Type B pancreatic cell (in vitro differentiated cells): ENCODE results near the gene SCN4B. TPM values are rescaled to one million over a fixed set of nuclear protein-coding genes. Genes with fewer than 3 reads are reported as not detected.

Experiments used
- DNase-seq: peaks from one replicate; pipeline ENCODE4 v3.0.0; 2021; ENCODE audit warnings: mixed read lengths; ENCODE audit not compliant: unreplicated experiment; ENCODE audit errors: extremely low spot score
- H3K27ac Mint-ChIP-seq: 2 replicates; pipeline ENCODE4 v1.8.0; 2021; ENCODE audit warnings: mild to moderate bottlenecking, mixed read lengths
- H3K27me3 Mint-ChIP-seq: 2 replicates; pipeline ENCODE4 v1.8.0; 2021; ENCODE audit warnings: mixed read lengths
- H3K36me3 Mint-ChIP-seq: 2 replicates; pipeline ENCODE4 v1.8.0; 2021; ENCODE audit warnings: mixed read lengths
- H3K4me1 Mint-ChIP-seq: one replicate; pipeline ENCODE4 v1.8.0; 2021; ENCODE audit warnings: mixed read lengths; ENCODE audit not compliant: unreplicated experiment
- H3K4me3 Mint-ChIP-seq: 2 replicates; pipeline ENCODE4 v1.8.0; 2021; ENCODE audit warnings: mild to moderate bottlenecking, mixed read lengths
- H3K9me3 Mint-ChIP-seq: 2 replicates; pipeline ENCODE4 v1.8.0; 2021; ENCODE audit warnings: mixed read lengths
- total RNA-seq: library from RNA; stranded (reverse); gene quantifications from 2 replicates; pipeline ENCODE4 v1.2.1, GENCODE V29; 2021; ENCODE audit warnings: low replicate concordance
- TF ChIP-seq, protein P1 (sequence below): fragments of 200-600 bp; sonication (generic); conservative IDR thresholded peaks from 2 replicates; pipeline ENCODE4 v1.5.0; 2021; ENCODE audit warnings: antibody characterized with exemption, mild to moderate bottlenecking

SCN4B gene
- total RNA-seq, 1 donor from 2014 or later: 2.0 TPM

DNA sequence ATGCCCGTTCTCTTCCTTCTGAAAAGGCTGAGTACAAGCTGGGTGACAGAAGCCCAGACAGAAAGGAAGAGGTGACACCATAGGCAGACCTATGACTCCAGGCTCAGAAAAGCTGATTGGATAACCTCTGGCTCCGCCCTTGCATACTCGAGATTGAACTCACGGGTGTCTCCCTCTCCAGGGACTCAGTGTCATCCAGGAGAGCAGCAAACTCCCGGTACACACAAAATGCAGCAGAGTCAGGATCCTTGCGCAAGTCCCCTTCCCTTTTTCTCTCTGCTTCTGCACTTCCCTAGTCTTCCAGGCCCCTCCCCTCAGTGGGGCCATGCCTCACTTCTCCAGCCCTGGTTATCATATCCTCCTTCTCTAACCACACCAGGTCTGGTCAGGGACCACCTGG, 9.8 kb downstream of the SCN4B start:
- Mint-ChIP-seq H3K4me1 (peaks cover 5% of the 10 kb centered on the region), H3K27me3 (peaks cover 83% of the 10 kb centered on the region), H3K9me3 (no peaks in the 10 kb centered on the region), H3K27ac (no peak overlapping the region), H3K36me3 (no peaks in the 10 kb centered on the region), H3K4me3 (no peak overlapping the region)
- DNase-seq: no peak
- TF ChIP-seq, protein P1, sequence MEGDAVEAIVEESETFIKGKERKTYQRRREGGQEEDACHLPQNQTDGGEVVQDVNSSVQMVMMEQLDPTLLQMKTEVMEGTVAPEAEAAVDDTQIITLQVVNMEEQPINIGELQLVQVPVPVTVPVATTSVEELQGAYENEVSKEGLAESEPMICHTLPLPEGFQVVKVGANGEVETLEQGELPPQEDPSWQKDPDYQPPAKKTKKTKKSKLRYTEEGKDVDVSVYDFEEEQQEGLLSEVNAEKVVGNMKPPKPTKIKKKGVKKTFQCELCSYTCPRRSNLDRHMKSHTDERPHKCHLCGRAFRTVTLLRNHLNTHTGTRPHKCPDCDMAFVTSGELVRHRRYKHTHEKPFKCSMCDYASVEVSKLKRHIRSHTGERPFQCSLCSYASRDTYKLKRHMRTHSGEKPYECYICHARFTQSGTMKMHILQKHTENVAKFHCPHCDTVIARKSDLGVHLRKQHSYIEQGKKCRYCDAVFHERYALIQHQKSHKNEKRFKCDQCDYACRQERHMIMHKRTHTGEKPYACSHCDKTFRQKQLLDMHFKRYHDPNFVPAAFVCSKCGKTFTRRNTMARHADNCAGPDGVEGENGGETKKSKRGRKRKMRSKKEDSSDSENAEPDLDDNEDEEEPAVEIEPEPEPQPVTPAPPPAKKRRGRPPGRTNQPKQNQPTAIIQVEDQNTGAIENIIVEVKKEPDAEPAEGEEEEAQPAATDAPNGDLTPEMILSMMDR: no peak

DNA sequence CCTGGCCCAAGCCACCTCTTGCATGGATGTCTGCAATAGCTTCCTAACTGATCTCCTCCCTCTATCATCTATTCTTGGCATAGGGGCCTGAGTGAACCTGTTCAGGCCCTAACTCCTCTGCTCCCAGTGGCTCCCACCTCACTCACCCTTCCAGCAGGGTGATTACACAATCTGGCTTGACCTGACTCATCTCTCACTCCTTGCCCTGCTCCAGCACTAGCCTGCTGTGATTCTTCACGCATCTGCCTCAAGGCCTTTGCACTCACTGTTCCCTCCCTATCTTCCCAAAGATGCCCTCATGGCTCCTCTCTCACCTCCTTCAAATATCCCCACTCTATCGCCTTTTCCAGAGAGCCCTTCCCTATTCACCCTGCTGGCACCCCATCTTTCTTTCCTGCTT, 10.5 kb downstream of the SCN4B start:
- Mint-ChIP-seq H3K27ac (no peak overlapping the region), H3K4me1 (no peaks in the 10 kb centered on the region), H3K4me3 (no peak overlapping the region), H3K27me3 (peaks cover 80% of the 10 kb centered on the region), H3K9me3 (no peaks in the 10 kb centered on the region), H3K36me3 (no peaks in the 10 kb centered on the region)
- TF ChIP-seq, protein P1: no peak
- no peak for DNase-seq

DNA sequence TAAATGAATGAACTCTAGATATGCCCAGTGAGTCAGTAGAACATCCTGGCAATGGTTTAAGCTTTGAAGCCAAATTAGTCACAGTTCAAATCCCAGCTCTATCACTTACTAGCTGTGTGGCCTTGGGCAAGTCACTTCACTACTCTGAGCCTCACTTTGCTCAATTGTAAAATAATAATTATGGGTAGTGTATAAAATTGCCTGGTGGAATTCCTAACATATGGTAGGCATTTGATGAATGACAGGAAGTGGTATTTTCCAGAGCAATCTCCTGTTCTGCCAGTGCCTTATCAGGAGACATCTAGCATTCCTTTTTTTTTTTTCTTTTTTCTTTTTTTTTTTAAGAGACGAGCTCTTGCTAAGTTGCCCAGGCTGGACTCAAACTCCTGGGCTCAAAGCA, 13.0 kb downstream of the SCN4B start:
- Mint-ChIP-seq H3K9me3 (no peaks in the 10 kb centered on the region), H3K27me3 (peaks cover 74% of the 10 kb centered on the region), H3K4me3 (no peak overlapping the region), H3K27ac (no peak overlapping the region), H3K36me3 (no peaks in the 10 kb centered on the region), H3K4me1 (no peaks in the 10 kb centered on the region)
- no peak for DNase-seq
- TF ChIP-seq, protein P1: no peak

DNA sequence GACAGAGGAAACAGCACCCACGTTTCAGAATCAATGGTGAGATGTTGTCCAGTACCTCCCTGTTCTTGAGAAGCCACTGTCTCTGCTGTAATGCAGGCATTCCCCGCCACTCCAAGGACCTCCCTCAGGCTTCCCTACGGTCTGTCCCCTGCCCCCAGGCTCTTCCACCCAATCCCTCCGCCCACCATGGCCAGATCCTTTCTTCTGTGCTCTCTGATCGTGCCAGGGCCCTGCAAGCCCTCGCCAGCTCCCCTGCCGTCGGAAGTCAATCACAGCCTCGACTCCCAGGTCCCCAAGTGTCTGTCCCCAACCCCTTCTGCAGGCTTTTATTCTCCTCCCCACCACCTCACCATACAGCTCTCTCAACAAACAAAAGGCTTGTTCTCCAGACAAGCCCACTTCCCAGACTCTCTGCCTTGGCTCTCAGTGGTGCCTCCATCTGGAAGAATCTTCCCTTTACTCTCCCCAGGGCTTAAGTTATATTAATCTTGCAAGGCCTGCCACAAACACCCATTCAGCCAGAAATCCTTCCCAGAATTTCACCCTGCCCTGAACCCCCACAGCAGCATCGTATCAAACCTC, 13.7 kb downstream of the SCN4B start:
- Mint-ChIP-seq H3K27ac (no peak overlapping the region), H3K36me3 (no peaks in the 10 kb centered on the region), H3K27me3 (peaks cover 74% of the 10 kb centered on the region), H3K4me3 (no peak overlapping the region), H3K4me1 (no peaks in the 10 kb centered on the region), H3K9me3 (no peaks in the 10 kb centered on the region)
- no peak for DNase-seq
- TF ChIP-seq, protein P1: no peak

DNA sequence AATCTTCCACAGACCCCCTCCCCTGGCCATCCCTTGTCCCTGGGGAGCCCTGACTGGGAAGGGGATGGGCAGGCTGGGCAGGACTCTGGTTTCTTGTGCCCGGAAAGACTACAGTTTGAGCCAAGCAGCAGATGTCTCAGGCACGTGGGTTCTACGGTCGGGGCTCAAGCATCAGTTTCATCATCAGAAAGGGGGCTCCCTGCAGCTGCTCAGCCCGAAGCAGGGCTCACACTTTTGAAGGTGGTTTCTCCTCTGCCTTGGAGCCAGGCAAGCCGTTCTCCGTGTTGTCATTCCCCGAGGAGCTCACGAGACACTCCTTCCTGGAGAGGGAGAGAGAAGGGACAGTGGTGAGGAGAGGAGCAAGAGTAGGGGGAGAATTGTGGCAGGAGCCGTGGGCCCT, 15.8 kb downstream of the SCN4B start:
- Mint-ChIP-seq H3K27me3 (peaks cover 56% of the 10 kb centered on the region), H3K9me3 (no peaks in the 10 kb centered on the region), H3K36me3 (no peaks in the 10 kb centered on the region), H3K4me3 (no peak overlapping the region), H3K4me1 (no peaks in the 10 kb centered on the region), H3K27ac (no peak overlapping the region)
- no peak for DNase-seq
- TF ChIP-seq, protein P1: no peak

DNA sequence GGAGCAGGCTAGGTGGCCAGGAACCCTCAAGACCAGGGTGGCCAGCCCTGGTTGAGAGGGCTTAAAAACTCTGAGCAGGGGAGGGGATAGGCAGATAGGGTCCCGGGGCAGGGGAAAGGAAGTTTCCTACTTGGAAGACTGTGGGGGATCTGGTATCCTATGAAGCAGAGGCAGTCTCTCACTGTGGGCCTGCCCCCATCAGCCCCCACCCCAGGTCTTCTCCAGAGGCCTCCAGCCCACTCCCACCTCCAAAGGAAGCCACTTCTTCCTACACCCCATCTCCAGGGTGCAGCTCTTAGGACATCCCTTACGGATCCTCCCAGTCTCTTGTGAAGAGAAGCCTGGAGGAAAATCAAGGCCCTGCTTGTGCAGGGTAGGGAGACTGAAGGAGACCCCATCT, 16.3 kb downstream of the SCN4B start:
- no peak for DNase-seq
- peaks cover 51% of the 10 kb centered on the region for H3K27me3 Mint-ChIP-seq
- TF ChIP-seq, protein P1: no peak
- H3K9me3 Mint-ChIP-seq: no peaks in the 10 kb centered on the region
- H3K4me3 Mint-ChIP-seq: no peak overlapping the region
- no peaks in the 10 kb centered on the region for H3K36me3 Mint-ChIP-seq
- H3K27ac Mint-ChIP-seq: no peak overlapping the region
- H3K4me1 Mint-ChIP-seq: no peaks in the 10 kb centered on the region
